Inferior parietal cortex (tissue), 1 donor: ENCODE measurements around the gene ATP5PB.

Source experiments
- DNase-seq: peaks from one replicate; pipeline ENCODE4 v3.0.0-alpha.2; 2016; ENCODE audit errors: extremely low spot score

The ATP5PB gene

DNA sequence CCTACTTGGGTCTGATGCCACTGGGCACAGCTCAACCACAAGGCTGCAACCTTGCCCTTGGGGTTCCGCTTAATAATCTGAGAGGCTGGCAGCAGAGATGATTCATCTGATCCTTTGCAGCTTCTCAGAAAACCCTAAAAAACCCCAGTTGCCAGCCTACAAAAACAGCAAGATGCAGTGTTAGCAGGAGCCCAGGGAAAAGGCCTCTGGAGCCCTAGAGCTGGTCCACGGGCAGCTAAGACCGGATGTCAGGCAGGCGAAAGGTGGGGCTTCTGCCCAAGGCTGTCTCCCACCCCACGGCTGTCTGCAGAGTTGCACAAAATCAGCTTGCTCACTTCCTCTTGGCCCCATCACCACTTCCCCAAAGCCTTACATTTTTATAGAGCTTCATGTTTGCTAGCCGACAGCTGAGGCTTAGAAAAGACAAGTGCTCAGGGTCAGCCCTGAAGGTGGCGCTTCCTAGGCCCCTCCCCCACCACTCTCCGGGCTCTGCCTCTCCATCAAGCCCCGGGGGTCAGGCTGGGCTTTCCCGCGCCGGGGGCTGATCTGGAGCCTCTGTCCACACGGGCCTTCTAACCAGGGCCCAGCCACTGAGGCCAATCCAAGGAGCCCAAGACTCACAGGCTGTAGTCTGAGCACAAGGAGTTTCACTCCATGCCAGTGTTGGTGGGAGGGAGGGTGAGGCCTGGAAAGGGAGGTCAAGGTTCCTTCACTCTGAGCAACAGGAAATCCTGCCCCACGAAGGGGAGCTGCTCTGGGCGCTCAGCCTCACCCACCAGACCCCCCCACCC is 58.3 kb downstream of the ATP5PB start:
- no peak for DNase-seq

DNA sequence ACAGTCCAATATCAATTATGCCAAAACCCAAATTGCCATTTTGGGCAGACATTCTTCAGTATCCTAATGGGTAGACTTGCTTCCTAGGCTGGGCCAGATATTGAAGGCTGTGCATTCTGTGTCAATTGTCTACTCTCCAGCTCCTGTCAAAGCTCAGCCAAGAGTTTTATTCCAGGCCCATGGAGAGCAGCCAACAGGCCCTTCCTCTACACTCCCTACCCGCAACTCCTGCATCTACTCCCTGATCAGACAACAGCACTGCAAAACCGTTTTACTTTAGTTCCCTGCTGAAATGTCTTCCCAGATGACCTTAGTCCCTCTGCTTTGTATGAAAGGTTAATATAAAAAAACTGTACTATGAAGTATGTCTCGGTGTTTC is 60.7 kb downstream of the ATP5PB start:
- DNase-seq: no peak

DNA sequence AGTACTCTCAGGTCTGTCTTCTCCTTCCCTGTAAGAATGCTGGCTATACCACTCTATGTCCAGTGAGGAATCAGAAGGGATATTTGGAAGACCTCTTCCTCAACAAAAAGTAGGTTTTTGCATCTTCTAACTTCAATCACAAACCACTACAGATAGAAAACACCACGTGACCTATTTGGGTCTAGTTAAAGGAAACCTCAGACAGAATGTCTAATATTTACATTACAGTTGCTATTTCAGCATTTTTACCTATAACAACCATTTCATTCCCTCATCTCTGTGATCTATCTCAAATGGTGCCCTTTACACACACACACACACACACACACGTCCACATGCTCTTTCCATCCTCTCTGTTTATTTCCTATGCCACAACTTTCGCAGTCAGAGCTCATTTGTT is 62.1 kb downstream of the ATP5PB start:
- no peak for DNase-seq
